Endothelial cell of umbilical vein (primary cell): ENCODE measurements around the gene ALK. TPM values are rescaled to one million over a fixed set of nuclear protein-coding genes. Genes with fewer than 3 reads are reported as not detected.

Experiments used
- BruUV-seq: library from RNA; stranded (reverse); fragments of 400-500 nt; replicated peaks from 2 replicates; lab custom pipeline; 2021; lab: Mats Ljungman, UMichigan
- CTCF ChIA-PET: fragments of 300-600, 350-600 bp; sonication (Branson Sonifier 250); formaldehyde crosslinking; loops from one replicate; lab custom pipeline; 2021; ENCODE audit warnings: antibody characterized with exemption, inconsistent platforms; lab: Charles Lee
- POLR2A ChIA-PET: fragments of 300-600, 350-600 bp; sonication (Branson Sonifier 250); formaldehyde crosslinking; loops from one replicate; lab custom pipeline; 2021; ENCODE audit warnings: antibody characterized with exemption, inconsistent platforms; lab: Charles Lee
- DNase-seq: peaks from one replicate; pipeline ENCODE4 v3.0.0-alpha.2; 2011; ENCODE audit warnings: low read depth, low spot score
- FAIRE-seq: peaks from 2 replicates; lab custom pipeline; 2011; peaks lifted over from hg19 to GRCh38; lab: Jason Lieb, UNC
- H2AFZ ChIP-seq: 2 replicates; pipeline ENCODE4 v1.6.0; 2012; ENCODE audit warnings: low read depth, low read length, control low read depth, inconsistent platforms
- H3K27ac ChIP-seq: 2 replicates; pipeline ENCODE4 v1.5.1; 2011; ENCODE audit warnings: low read depth, mild to moderate bottlenecking, control low read depth, low read length, moderate library complexity; ENCODE audit not compliant: insufficient read depth
- H3K27me3 ChIP-seq, 2 experiments: 2 replicates each; pipeline versions ENCODE4 v1.6.0 to v1.6.1; 2011; ENCODE audit warnings: low read length in 2 of 2, mixed read lengths in 1 of 2; ENCODE audit not compliant: control insufficient read depth in 2 of 2, insufficient read depth in 2 of 2
- H3K36me3 ChIP-seq, 2 experiments: 2 replicates in 1 of 2; 3 replicates in 1 of 2; pipeline ENCODE4 v1.5.1; 2011; ENCODE audit warnings: low read length in 2 of 2, mild to moderate bottlenecking in 1 of 2, moderate library complexity in 1 of 2; ENCODE audit not compliant: control insufficient read depth in 2 of 2, insufficient read depth in 2 of 2; ENCODE audit errors: extremely low read depth in 1 of 2
- H3K4me1 ChIP-seq: 3 replicates; pipeline ENCODE4 v1.5.1; 2011; ENCODE audit warnings: mild to moderate bottlenecking, low read length; ENCODE audit not compliant: control insufficient read depth, insufficient read depth; ENCODE audit errors: extremely low read depth
- H3K4me2 ChIP-seq: 2 replicates; pipeline ENCODE4 v1.6.1; 2011; ENCODE audit warnings: low read length, control low read depth, mixed read lengths; ENCODE audit not compliant: insufficient read depth
- H3K4me3 ChIP-seq, 3 experiments: fragments of 200-600 bp in 1 of 3; sonication (generic), shearing (Covaris generic) in 1 of 3; replicated peaks in 1 of 3; 2 replicates each; pipeline ENCODE4 v1.5.1; 2011 to 2016; ENCODE audit warnings: control low read depth in 3 of 3, low read length in 3 of 3, mild to moderate bottlenecking in 2 of 3, inconsistent platforms in 1 of 3, low read depth in 1 of 3, moderate library complexity in 1 of 3; ENCODE audit not compliant: insufficient read depth in 1 of 3
- H3K79me2 ChIP-seq: 2 replicates; pipeline ENCODE4 v1.6.0; 2012; ENCODE audit warnings: low read length, inconsistent platforms; ENCODE audit not compliant: control insufficient read depth, insufficient read depth
- H3K9ac ChIP-seq: replicated peaks from 2 replicates; pipeline ENCODE3; 2011; ENCODE audit warnings: low read length, control low read depth; ENCODE audit not compliant: insufficient read depth; ENCODE audit errors: extremely low read depth
- H3K9me1 ChIP-seq: replicated peaks from 3 replicates; pipeline ENCODE4 v1.6.0; 2011; ENCODE audit warnings: mild to moderate bottlenecking, low read length; ENCODE audit not compliant: control insufficient read depth, insufficient read depth; ENCODE audit errors: extremely low read depth
- H3K9me3 ChIP-seq: replicated peaks from 2 replicates; pipeline ENCODE4 v1.5.1; 2012; ENCODE audit warnings: low read length, inconsistent platforms; ENCODE audit not compliant: control insufficient read depth, insufficient read depth
- H4K20me1 ChIP-seq: replicated peaks from 2 replicates; pipeline ENCODE3; 2011; ENCODE audit warnings: mild to moderate bottlenecking, low read length; ENCODE audit not compliant: control insufficient read depth, insufficient read depth; ENCODE audit errors: extremely low read depth
- EZH2 ChIP-seq: IDR thresholded peaks from 2 replicates; pipeline ENCODE4 v1.6.1; 2012; ENCODE audit warnings: borderline replicate concordance, low read depth, mild to moderate bottlenecking, moderate library complexity, low read length, inconsistent platforms; ENCODE audit not compliant: severe bottlenecking
- FOS ChIP-seq: IDR thresholded peaks from 2 replicates; pipeline ENCODE4 v1.6.1; 2011; ENCODE audit warnings: mild to moderate bottlenecking, low read length, moderate library complexity, borderline replicate concordance; ENCODE audit not compliant: insufficient read depth
- GATA2 ChIP-seq: IDR thresholded peaks from 2 replicates; pipeline ENCODE4 v1.7.0; 2011; ENCODE audit warnings: low read depth, mild to moderate bottlenecking, moderate library complexity, mixed read lengths, low read length; ENCODE audit not compliant: insufficient read length, insufficient read depth
- JUN ChIP-seq: IDR thresholded peaks from 2 replicates; pipeline ENCODE4 v1.6.1; 2011; ENCODE audit warnings: borderline replicate concordance, low read depth; ENCODE audit not compliant: insufficient read length, insufficient read depth
- MYC ChIP-seq: IDR thresholded peaks from one replicate; pipeline ENCODE4 v1.6.1; 2011; ENCODE audit warnings: mild to moderate bottlenecking, low read depth, low read length
- POLR2A ChIP-seq: IDR thresholded peaks from 2 replicates; pipeline ENCODE4 v1.6.1; 2012; ENCODE audit warnings: low read depth, mild to moderate bottlenecking, control low read depth, low read length
- POLR2AphosphoS5 ChIP-seq: IDR thresholded peaks from 2 replicates; pipeline ENCODE4 v1.6.1; 2012; ENCODE audit warnings: low read depth, mild to moderate bottlenecking, control low read depth, low read length, moderate library complexity; ENCODE audit not compliant: insufficient read depth
- dilution Hi-C: fragments of 300-500 bp; cut with MboI; formaldehyde crosslinking; loops from one replicate; pipeline ENCODE4 v1.15.0; 2019; ENCODE audit warnings: low sequenced_read_pairs; ENCODE audit not compliant: extremely low pct_ligation_motif_present
- intact Hi-C: fragments of 100-400 bp; cut with micrococcal nuclease; formaldehyde crosslinking; loops from one replicate; pipeline ENCODE4 v1.10.0; 2022
- polyA plus RNA-seq, 4 experiments: library from polyadenylated mRNA; depleted of rRNA in 3 of 4; stranded (reverse) in 3 of 4; unstranded in 1 of 4; fragments of >200 nt; gene quantifications; 2 replicates each; pipeline versions ENCODE4 v1.2.1 to v1.2.3, GENCODE V29; 2011 to 2012; ENCODE audit warnings: missing spikeins in 1 of 4
- total RNA-seq: library from RNA; stranded (reverse); gene quantifications from 2 replicates; pipeline ENCODE4 v1.2.3, GENCODE V29; 2021
- TF ChIP-seq, protein P1 (sequence below): IDR thresholded peaks from 2 replicates; pipeline ENCODE4 v1.6.1; 2011; ENCODE audit not compliant: insufficient read depth, insufficient read length
- TF ChIP-seq, protein P2 (sequence below), 2 donors: IDR thresholded peaks; 1 replicate in 1 of 2; 2 replicates in 1 of 2; pipeline ENCODE4 v1.5.1; 2011; ENCODE audit warnings: low read length in 2 of 2, mild to moderate bottlenecking in 2 of 2, moderate library complexity in 2 of 2, control low read depth in 1 of 2, inconsistent platforms in 1 of 2, low read depth in 1 of 2; ENCODE audit not compliant: insufficient read depth in 1 of 2; ENCODE audit errors: extremely low read depth in 1 of 2

The ALK gene
- total and polyA plus RNA-seq, 2 donors (not counting 3 experiments of a cell fraction or from before 2014, with no cell fraction given) = not detected

DNA sequence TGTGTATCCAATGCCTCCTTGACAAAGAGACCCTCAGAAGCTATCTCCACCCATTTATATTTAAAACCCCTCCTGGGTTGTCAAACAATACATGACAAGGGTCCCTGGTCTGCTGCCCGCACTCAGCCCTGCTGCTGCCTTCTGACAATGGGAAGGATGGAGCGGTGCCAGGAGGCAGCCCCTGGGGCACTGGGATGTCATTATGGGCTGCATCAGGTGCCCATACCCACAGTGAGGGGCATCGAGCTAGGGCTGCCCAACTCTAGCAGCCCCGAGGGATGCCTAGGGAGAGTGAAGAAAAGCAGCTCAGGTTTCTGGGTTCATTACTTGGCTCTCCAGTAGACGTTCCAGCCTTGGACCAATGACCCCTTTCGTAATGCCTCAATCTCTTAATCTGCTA is 301.7 kb downstream of the ALK start:
- H3K36me3 ChIP-seq = no peaks in the 10 kb centered on the region
- no peak for TF ChIP-seq POLR2A
- TF ChIP-seq, protein P1, sequence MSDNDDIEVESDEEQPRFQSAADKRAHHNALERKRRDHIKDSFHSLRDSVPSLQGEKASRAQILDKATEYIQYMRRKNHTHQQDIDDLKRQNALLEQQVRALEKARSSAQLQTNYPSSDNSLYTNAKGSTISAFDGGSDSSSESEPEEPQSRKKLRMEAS = no peak
- TF ChIP-seq, protein P2, sequence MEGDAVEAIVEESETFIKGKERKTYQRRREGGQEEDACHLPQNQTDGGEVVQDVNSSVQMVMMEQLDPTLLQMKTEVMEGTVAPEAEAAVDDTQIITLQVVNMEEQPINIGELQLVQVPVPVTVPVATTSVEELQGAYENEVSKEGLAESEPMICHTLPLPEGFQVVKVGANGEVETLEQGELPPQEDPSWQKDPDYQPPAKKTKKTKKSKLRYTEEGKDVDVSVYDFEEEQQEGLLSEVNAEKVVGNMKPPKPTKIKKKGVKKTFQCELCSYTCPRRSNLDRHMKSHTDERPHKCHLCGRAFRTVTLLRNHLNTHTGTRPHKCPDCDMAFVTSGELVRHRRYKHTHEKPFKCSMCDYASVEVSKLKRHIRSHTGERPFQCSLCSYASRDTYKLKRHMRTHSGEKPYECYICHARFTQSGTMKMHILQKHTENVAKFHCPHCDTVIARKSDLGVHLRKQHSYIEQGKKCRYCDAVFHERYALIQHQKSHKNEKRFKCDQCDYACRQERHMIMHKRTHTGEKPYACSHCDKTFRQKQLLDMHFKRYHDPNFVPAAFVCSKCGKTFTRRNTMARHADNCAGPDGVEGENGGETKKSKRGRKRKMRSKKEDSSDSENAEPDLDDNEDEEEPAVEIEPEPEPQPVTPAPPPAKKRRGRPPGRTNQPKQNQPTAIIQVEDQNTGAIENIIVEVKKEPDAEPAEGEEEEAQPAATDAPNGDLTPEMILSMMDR (IDR thresholded peaks at IDR 0.05; ENCODE audit: extremely low read depth in 1 of 2, insufficient read depth in 1 of 2, low read depth in 1 of 2, low read length in 2 of 2) = no peak
- no peak for TF ChIP-seq EZH2
- no peak for TF ChIP-seq MYC
- TF ChIP-seq JUN = no peak
- no peak for TF ChIP-seq FOS
- no peak for TF ChIP-seq GATA2
- no peak for TF ChIP-seq POLR2AphosphoS5
- ChIA-PET CTCF (no interaction called here), POLR2A (no interaction called here)
- FAIRE-seq = no peak
- no peak for DNase-seq
- no TSS peak for BruUV-seq
- H3K4me1 ChIP-seq = no peaks in the 10 kb centered on the region
- no peaks in the 10 kb centered on the region for H4K20me1 ChIP-seq
- H3K79me2 ChIP-seq = no peaks in the 10 kb centered on the region
- no peak overlapping the region for H3K27ac ChIP-seq
- no peaks in the 10 kb centered on the region for H3K27me3 ChIP-seq
- dilution Hi-C loops (no loop called here), intact Hi-C loops (no loop called here)
- H3K9ac ChIP-seq = no peak overlapping the region
- peaks cover 2% of the 10 kb centered on the region for H3K9me3 ChIP-seq
- H3K4me3 ChIP-seq = no peak overlapping the region
- H3K4me2 ChIP-seq = no peak overlapping the region
- H3K9me1 ChIP-seq = no peaks in the 10 kb centered on the region
- H2AFZ ChIP-seq = no peak overlapping the region
